ENCODE measurements around the gene PRPSAP1.

The PRPSAP1 gene

GRCh38 chr17:76276461-76277299, 77.0 kb downstream of the PRPSAP1 start:
- TF ChIP-seq GATA2 (IDR thresholded peaks at IDR 0.05; ENCODE audit: low read depth, low read length) (no peak), GATA3 (IDR thresholded peaks at IDR 0.05; ENCODE audit: low read depth, low read length) (no peak)

DNA sequence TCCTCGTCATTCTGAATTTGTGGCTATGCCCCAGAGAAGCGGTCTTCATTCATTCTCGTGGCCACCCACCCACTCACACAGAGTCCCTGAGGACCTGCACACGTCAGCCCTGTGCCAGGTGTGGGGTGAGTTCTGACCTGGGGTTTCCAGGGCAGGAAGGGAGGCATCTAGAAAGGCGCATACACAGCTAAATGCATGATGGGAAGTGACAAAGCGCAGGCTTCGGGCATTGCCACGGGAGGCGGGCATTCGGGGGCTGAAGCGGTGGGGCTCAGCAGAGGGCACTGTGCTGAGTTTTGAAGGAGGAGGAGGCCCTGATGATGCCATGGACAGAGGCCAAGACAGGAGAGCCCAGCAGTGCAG, 77.7 kb downstream of the PRPSAP1 start:
- no peak for TF ChIP-seq GATA3 (IDR thresholded peaks at IDR 0.05; ENCODE audit: low read depth, low read length)
- TF ChIP-seq GATA2 (IDR thresholded peaks at IDR 0.05; ENCODE audit: low read depth, low read length), result no peak

DNA sequence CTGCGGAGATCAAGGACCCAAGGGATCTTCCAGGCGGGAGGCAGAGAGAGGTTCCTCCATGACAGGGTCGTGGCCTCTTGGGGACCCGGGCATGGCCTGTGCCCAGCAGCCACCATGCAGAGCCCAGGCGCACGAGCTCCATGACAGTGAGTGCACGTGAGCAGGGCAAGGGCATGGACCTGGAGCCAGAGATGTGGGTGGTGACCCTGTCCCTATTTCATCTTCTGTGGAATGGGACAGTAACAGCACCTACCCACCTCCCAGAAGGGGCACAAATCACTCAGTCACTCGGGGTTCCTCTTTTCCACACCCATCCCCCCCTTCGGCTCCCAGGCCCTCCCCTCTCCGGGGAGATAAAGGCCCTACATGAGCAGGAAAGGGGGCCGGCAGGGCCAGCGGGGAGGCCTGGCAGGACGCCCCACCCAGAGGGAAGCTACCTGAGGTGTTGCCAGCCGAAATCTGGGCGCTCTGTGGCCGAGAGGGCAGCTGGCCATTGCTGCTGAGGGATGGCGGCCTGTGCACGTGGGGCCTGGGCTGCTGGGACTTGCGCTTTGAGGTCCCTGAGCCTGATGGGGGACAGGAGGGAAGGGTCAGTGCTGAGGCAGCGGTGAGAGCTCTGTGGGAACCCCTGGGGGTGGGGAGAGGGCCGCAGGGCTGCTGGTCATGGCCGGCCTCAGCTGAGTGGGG, 78.2 kb downstream of the PRPSAP1 start:
- TF ChIP-seq GATA3 (IDR thresholded peaks at IDR 0.05; ENCODE audit: low read depth, low read length) (no peak), GATA2 (IDR thresholded peaks at IDR 0.05; ENCODE audit: low read depth, low read length) (no peak)

- TF ChIP-seq GATA3 (IDR thresholded peaks at IDR 0.05; ENCODE audit: low read depth, low read length), result no peak
- no peak for TF ChIP-seq GATA2 (IDR thresholded peaks at IDR 0.05; ENCODE audit: low read depth, low read length)
Measured at GRCh38 chr17:76274112-76274956, 79.4 kb downstream of the PRPSAP1 start.

- TF ChIP-seq GATA3 (IDR thresholded peaks at IDR 0.05; ENCODE audit: low read depth, low read length) (no peak), GATA2 (IDR thresholded peaks at IDR 0.05; ENCODE audit: low read depth, low read length) (no peak)
Measured at GRCh38 chr17:76273445-76274111, 80.1 kb downstream of the PRPSAP1 start.

DNA sequence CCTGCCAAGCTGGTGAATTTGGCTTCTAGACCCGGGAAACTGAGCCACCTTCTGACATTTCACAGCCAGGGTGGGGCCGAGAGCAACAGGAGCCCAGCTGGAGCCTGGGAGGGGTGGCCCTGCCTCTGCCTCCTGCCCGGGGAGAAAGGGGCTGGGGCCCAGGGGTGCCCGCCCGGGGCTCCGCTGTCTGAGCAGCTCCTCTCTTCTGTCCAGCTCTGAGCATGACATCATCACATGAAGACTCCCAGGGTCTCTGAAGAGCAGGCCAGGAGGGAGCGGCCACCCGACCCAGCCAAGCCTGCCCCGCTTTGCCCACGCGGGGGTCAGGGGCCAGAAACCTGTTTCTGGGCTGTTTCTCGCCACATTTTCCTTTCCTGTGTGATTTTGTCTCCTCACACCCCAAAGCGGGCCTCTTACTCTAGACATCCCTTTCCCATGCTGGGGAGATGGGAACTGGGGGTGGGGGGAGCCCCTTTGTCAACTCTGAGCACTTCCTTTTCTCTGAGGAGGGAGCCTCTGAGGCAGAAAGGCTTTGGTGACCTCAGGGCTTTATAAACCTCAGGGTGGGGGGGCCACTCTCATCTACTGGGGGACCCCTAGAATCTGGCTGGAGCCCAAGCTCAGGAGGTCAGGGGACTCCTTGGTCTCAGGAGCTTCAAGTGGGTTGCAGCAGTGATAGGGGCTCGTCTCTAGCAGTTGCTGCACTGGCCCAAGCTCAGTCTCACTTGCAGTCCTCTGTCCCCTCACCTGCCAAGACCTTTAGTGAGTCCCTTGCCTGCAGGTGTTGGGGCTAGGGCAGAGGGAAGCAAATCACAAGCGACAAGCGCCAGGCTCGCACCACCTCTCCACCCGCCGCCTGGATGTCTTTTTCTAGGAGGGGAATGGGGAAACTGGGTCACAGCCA, 80.9 kb downstream of the PRPSAP1 start:
- TF ChIP-seq GATA3 (IDR thresholded peaks at IDR 0.05; ENCODE audit: low read depth, low read length) (no peak), GATA2 (IDR thresholded peaks at IDR 0.05; ENCODE audit: low read depth, low read length) (no peak)

GRCh38 chr17:76271669-76272540, 81.8 kb downstream of the PRPSAP1 start:
- TF ChIP-seq GATA2 (IDR thresholded peaks at IDR 0.05; ENCODE audit: low read depth, low read length) (no peak), GATA3 (IDR thresholded peaks at IDR 0.05; ENCODE audit: low read depth, low read length) (no peak)

- TF ChIP-seq GATA2 (IDR thresholded peaks at IDR 0.05; ENCODE audit: low read depth, low read length) (no peak), GATA3 (IDR thresholded peaks at IDR 0.05; ENCODE audit: low read depth, low read length) (no peak)
Measured at GRCh38 chr17:76270770-76271668, 82.7 kb downstream of the PRPSAP1 start.

DNA sequence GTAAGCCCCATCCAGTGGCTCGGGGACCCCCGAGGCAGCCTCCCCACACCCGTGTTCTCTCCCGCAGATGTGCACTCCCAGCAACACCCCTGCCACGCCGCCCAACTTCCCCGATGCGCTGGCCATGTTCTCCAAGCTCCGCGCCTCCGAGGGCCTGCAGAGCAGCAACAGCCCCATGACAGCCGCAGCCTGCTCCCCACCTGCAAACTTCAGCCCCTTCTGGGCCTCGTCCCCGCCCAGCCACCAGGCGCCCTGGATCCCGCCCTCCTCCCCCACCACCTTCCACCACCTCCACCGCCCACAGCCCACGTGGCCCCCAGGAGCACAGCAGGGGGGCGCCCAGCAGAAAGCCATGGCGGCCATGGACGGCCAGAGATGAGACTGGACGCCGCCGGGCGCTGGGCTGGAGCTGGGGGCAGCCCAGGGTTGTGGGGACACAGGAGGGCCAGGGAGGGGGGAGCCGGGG, 83.6 kb downstream of the PRPSAP1 start:
- no peak for TF ChIP-seq GATA2 (IDR thresholded peaks at IDR 0.05; ENCODE audit: low read depth, low read length)
- no peak for TF ChIP-seq GATA3 (IDR thresholded peaks at IDR 0.05; ENCODE audit: low read depth, low read length)

DNA sequence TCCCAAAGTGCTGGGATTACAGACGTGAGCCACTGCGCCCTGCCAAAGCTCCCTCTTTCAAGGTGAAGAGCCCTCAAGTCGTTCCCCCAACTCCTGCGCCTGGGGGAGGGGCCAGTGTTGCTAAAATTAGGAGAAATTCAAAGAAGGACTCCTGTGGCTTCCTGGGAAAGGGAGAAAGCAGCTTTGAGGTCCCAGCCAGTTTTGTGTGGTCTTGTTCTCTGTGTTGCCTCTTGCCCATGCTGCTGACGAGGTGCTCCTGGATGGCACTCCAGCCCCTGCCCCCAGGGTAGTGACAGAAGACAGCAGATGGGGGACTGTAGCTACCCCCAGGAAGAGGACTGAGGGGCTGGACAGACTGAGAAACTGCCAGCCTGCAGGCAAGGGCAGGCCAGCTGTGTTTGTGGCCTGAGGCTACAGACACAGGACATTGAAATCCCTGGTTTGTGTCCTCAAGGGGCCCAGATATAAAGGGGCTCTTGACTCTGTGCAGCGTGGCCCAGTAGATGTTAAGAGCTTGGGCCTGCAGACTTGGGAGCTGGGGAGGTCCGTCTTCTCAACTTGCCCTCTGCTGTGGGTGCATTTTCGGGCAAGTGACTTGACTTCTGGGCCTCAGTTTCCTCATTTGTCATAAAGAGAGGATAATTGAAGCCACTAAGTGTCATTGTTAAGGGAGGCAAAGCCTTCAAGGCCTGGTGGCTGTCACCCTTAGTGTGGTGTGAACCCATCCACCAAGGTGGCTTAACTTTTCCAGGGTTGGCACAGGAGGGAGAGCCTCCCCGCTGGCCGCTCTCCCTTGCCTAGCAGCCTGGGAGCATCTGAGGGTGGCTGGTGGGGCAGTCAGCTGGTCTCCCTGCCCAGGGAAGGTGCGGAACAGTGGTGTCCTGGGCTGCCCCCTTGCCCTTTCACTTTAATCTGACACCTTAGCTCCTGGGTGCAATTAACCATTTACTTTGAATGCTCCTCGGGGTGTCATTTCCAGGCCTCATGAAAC, 84.4 kb downstream of the PRPSAP1 start:
- TF ChIP-seq GATA3 (IDR thresholded peaks at IDR 0.05; ENCODE audit: low read depth, low read length) (no peak), GATA2 (IDR thresholded peaks at IDR 0.05; ENCODE audit: low read depth, low read length) (no peak)
